ENCODE results near the gene PNPLA8.
A peak's percentile ranks its signal among the peaks of the same experiment; 100 is the strongest.

Gene PNPLA8

GRCh38 chr7:108569381-108570145 lies 43.6 kb upstream of the PNPLA8 start, which contains the start of the genes DNAJB9 and THAP5 (continued):
- TF ChIP-seq ZNF335 (tag by site-specific recombination; conservative IDR thresholded peaks at IDR 0.05) (peak; percentile 93), ZNF670 (tag by site-specific recombination; IDR thresholded peaks at IDR 0.05; ENCODE audit: low read depth) (no peak), EGR2 (tag by site-specific recombination; IDR thresholded peaks at IDR 0.05; ENCODE audit: low read depth) (peak; percentile 43; the same call in 1 of the 2 replicates), KLF1 (tag by site-specific recombination; IDR thresholded peaks at IDR 0.05) (no peak), ZNF777 (tag by site-specific recombination; IDR thresholded peaks at IDR 0.05; ENCODE audit: borderline replicate concordance) (no peak), HOXD13 (CRISPR knock-in tag; IDR thresholded peaks at IDR 0.05; ENCODE audit: borderline replicate concordance) (0 out of 2 replicates have a peak, but pooled peaks have one; percentile 40), KLF17 (tag by site-specific recombination; IDR thresholded peaks at IDR 0.05) (peak; percentile 47; the same call in 1 of the 2 replicates), ZNF571 (tag by site-specific recombination; IDR thresholded peaks at IDR 0.05) (no peak), ZNF169 (tag by site-specific recombination; IDR thresholded peaks at IDR 0.05) (no peak), ZNF341 (tag by site-specific recombination; IDR thresholded peaks at IDR 0.05; ENCODE audit: low read depth) (peak; percentile 82), ZNF366 (tag by site-specific recombination; conservative IDR thresholded peaks at IDR 0.05) (0 out of 2 replicates have a peak, but pooled peaks have one; percentile 5), SP3 (tag by site-specific recombination; IDR thresholded peaks at IDR 0.05) (peak; percentile 83), ZNF561 (tag by site-specific recombination; IDR thresholded peaks at IDR 0.05; ENCODE audit: borderline replicate concordance) (peak; percentile 59), ZFP3 (tag by site-specific recombination; IDR thresholded peaks at IDR 0.05; ENCODE audit: low read depth) (0 out of 2 replicates have a peak, but pooled peaks have one; percentile 27), ZNF292 (tag by site-specific recombination; IDR thresholded peaks at IDR 0.05; ENCODE audit: borderline replicate concordance, low read depth) (no peak), WT1 (tag by site-specific recombination; IDR thresholded peaks at IDR 0.05) (peak; percentile 10; the same call in 1 of the 2 replicates), ZNF16 (tag by site-specific recombination; IDR thresholded peaks at IDR 0.05; ENCODE audit: low read depth) (no peak), MZF1 (tag by site-specific recombination; IDR thresholded peaks at IDR 0.05; ENCODE audit: borderline replicate concordance) (no peak), ZNF2 (tag by site-specific recombination; IDR thresholded peaks at IDR 0.05) (peak; percentile 89), ZNF140 (tag by site-specific recombination; IDR thresholded peaks at IDR 0.05) (no peak), FEZF1 (tag by site-specific recombination; IDR thresholded peaks at IDR 0.05) (no peak), ZNF174 (tag by site-specific recombination; IDR thresholded peaks at IDR 0.05) (no peak), ZNF501 (tag by site-specific recombination; IDR thresholded peaks at IDR 0.05) (peak; percentile 96), ZFP37 (tag by site-specific recombination; IDR thresholded peaks at IDR 0.05) (peak; percentile 95), ZNF555 (tag by site-specific recombination; conservative IDR thresholded peaks at IDR 0.05) (no peak), ZNF658 (tag by site-specific recombination; IDR thresholded peaks at IDR 0.05) (no peak), ZNF530 (tag by site-specific recombination; IDR thresholded peaks at IDR 0.05; ENCODE audit: low read depth) (no peak), ZNF404 (tag by site-specific recombination; IDR thresholded peaks at IDR 0.05) (no peak), SCRT1 (tag by site-specific recombination; IDR thresholded peaks at IDR 0.05; ENCODE audit: borderline replicate concordance) (peak; percentile 99), GLIS1 (tag by site-specific recombination; IDR thresholded peaks at IDR 0.05) (peak; percentile 95)
- TF ChIP-seq, protein P1, sequence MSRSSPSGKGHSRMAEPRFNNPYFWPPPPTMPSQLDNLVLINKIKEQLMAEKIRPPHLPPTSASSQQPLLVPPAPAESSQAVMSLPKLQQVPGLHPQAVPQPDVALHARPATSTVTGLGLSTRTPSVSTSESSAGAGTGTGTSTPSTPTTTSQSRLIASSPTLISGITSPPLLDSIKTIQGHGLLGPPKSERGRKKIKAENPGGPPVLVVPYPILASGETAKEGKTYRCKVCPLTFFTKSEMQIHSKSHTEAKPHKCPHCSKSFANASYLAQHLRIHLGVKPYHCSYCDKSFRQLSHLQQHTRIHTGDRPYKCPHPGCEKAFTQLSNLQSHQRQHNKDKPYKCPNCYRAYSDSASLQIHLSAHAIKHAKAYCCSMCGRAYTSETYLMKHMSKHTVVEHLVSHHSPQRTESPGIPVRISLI (tag by site-specific recombination; IDR thresholded peaks at IDR 0.05), result no peak; the same call in 1 of the 2 replicates
- TF ChIP-seq, protein P2, sequence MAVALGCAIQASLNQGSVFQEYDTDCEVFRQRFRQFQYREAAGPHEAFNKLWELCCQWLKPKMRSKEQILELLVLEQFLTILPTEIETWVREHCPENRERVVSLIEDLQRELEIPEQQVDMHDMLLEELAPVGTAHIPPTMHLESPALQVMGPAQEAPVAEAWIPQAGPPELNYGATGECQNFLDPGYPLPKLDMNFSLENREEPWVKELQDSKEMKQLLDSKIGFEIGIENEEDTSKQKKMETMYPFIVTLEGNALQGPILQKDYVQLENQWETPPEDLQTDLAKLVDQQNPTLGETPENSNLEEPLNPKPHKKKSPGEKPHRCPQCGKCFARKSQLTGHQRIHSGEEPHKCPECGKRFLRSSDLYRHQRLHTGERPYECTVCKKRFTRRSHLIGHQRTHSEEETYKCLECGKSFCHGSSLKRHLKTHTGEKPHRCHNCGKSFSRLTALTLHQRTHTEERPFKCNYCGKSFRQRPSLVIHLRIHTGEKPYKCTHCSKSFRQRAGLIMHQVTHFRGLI (tag by site-specific recombination; IDR thresholded peaks at IDR 0.05), result 0 out of 2 replicates have a peak, but pooled peaks have one; percentile 7
- TF ChIP-seq, protein P3, sequence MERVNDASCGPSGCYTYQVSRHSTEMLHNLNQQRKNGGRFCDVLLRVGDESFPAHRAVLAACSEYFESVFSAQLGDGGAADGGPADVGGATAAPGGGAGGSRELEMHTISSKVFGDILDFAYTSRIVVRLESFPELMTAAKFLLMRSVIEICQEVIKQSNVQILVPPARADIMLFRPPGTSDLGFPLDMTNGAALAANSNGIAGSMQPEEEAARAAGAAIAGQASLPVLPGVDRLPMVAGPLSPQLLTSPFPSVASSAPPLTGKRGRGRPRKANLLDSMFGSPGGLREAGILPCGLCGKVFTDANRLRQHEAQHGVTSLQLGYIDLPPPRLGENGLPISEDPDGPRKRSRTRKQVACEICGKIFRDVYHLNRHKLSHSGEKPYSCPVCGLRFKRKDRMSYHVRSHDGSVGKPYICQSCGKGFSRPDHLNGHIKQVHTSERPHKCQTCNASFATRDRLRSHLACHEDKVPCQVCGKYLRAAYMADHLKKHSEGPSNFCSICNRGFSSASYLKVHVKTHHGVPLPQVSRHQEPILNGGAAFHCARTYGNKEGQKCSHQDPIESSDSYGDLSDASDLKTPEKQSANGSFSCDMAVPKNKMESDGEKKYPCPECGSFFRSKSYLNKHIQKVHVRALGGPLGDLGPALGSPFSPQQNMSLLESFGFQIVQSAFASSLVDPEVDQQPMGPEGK (tag by site-specific recombination; IDR thresholded peaks at IDR 0.05), result peak; percentile 84; the same call in 1 of the 2 replicates
- TF ChIP-seq, protein P4, sequence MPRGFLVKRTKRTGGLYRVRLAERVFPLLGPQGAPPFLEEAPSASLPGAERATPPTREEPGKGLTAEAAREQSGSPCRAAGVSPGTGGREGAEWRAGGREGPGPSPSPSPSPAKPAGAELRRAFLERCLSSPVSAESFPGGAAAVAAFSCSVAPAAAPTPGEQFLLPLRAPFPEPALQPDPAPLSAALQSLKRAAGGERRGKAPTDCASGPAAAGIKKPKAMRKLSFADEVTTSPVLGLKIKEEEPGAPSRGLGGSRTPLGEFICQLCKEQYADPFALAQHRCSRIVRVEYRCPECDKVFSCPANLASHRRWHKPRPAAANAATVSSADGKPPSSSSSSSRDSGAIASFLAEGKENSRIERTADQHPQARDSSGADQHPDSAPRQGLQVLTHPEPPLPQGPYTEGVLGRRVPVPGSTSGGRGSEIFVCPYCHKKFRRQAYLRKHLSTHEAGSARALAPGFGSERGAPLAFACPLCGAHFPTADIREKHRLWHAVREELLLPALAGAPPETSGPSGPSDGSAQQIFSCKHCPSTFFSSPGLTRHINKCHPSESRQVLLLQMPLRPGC (tag by site-specific recombination; IDR thresholded peaks at IDR 0.05), result peak; percentile 40; the same call in 1 of the 2 replicates

Measured in HEK293 (cell line).